ENCODE measurements around the gene TMSB15C. TPM values are rescaled to one million over a fixed set of nuclear protein-coding genes. Genes with fewer than 3 reads are reported as not detected.
"Not testable (repeated sequence)": the region's sequence is repeated elsewhere in the genome, so short reads cannot be mapped to it uniquely, and the experiment has no call there.

Gene TMSB15C
- total RNA-seq, 2 donors from 2014 or later, result 5.1 to 5.4 TPM

- H3K9me3 Mint-ChIP-seq, result no peaks in the 10 kb centered on the region
- H3K27ac Mint-ChIP-seq, result no peak overlapping the region
- H3K36me3 Mint-ChIP-seq (ENCODE audit: low read depth), result no peaks in the 10 kb centered on the region
- H3K4me3 Mint-ChIP-seq, result no peak overlapping the region
- H3K4me1 Mint-ChIP-seq, result no peaks in the 10 kb centered on the region
- H3K27me3 Mint-ChIP-seq, result peaks cover 4% of the 10 kb centered on the region
- no peak for ATAC-seq (replicated peaks)
These were observed 9.4 kb upstream of the TMSB15C start for GRCh38 chrX:104085477-104085876.

GRCh38 chrX:104084534-104085277, 8.7 kb upstream of the TMSB15C start:
- Mint-ChIP-seq H3K4me1 (no peaks in the 10 kb centered on the region), H3K4me3 (no peak overlapping the region), H3K27ac (no peak overlapping the region), H3K36me3 (ENCODE audit: low read depth) (no peaks in the 10 kb centered on the region), H3K9me3 (no peaks in the 10 kb centered on the region), H3K27me3 (peaks cover 4% of the 10 kb centered on the region)
- no peak for ATAC-seq (replicated peaks)

- Mint-ChIP-seq H3K4me1 (no peaks in the 10 kb centered on the region), H3K9me3 (no peaks in the 10 kb centered on the region), H3K4me3 (no peak overlapping the region), H3K27me3 (peaks cover 4% of the 10 kb centered on the region), H3K27ac (no peak overlapping the region), H3K36me3 (ENCODE audit: low read depth) (no peaks in the 10 kb centered on the region)
- ATAC-seq (replicated peaks), result no peak
These were observed 8.0 kb upstream of the TMSB15C start for GRCh38 chrX:104084063-104084462.

GRCh38 chrX:104077854-104078253, 1.8 kb upstream of the TMSB15C start:
- H3K4me3 Mint-ChIP-seq; ATAC-seq (replicated peaks); H3K27me3 Mint-ChIP-seq; H3K36me3 Mint-ChIP-seq (ENCODE audit: low read depth); H3K9me3 Mint-ChIP-seq; H3K4me1 Mint-ChIP-seq; H3K27ac Mint-ChIP-seq: not testable (repeated sequence)

GRCh38 chrX:104062636-104063035, 13.4 kb downstream of the TMSB15C start:
- not testable (repeated sequence) for ATAC-seq (replicated peaks); H3K27ac Mint-ChIP-seq; H3K27me3 Mint-ChIP-seq; H3K9me3 Mint-ChIP-seq; H3K4me3 Mint-ChIP-seq; H3K4me1 Mint-ChIP-seq; H3K36me3 Mint-ChIP-seq (ENCODE audit: low read depth)

- H3K9me3 Mint-ChIP-seq; H3K4me1 Mint-ChIP-seq; H3K36me3 Mint-ChIP-seq (ENCODE audit: low read depth); H3K27me3 Mint-ChIP-seq; H3K4me3 Mint-ChIP-seq; H3K27ac Mint-ChIP-seq; ATAC-seq (replicated peaks): not testable (repeated sequence)
These were observed 21.1 kb downstream of the TMSB15C start for GRCh38 chrX:104054956-104055355.

- Mint-ChIP-seq H3K36me3 (ENCODE audit: low read depth) (no peaks in the 10 kb centered on the region), H3K4me3 (no peak overlapping the region), H3K27ac (no peak overlapping the region), H3K4me1 (no peaks in the 10 kb centered on the region), H3K9me3 (no peaks in the 10 kb centered on the region), H3K27me3 (peaks cover 17% of the 10 kb centered on the region)
- ATAC-seq (replicated peaks), result no peak
These were observed 28.9 kb downstream of the TMSB15C start for GRCh38 chrX:104047171-104047570.

- Mint-ChIP-seq H3K27me3 (peaks cover 17% of the 10 kb centered on the region), H3K36me3 (ENCODE audit: low read depth) (no peaks in the 10 kb centered on the region), H3K4me1 (no peaks in the 10 kb centered on the region), H3K4me3 (no peak overlapping the region), H3K27ac (no peak overlapping the region), H3K9me3 (no peaks in the 10 kb centered on the region)
- ATAC-seq (replicated peaks), result no peak
These were observed 30.4 kb downstream of the TMSB15C start for GRCh38 chrX:104045642-104046041.

- no peak overlapping the region for H3K4me3 Mint-ChIP-seq
- no peaks in the 10 kb centered on the region for H3K36me3 Mint-ChIP-seq (ENCODE audit: low read depth)
- H3K27me3 Mint-ChIP-seq, result peaks cover 9% of the 10 kb centered on the region
- ATAC-seq (replicated peaks), result no peak
- H3K4me1 Mint-ChIP-seq, result no peaks in the 10 kb centered on the region
- H3K27ac Mint-ChIP-seq, result no peak overlapping the region
- H3K9me3 Mint-ChIP-seq, result no peaks in the 10 kb centered on the region
These were observed 35.0 kb downstream of the TMSB15C start for GRCh38 chrX:104041003-104041402.

GRCh38 chrX:104039689-104040505, 36.1 kb downstream of the TMSB15C start, which contains the start of gene H2BW2:
Gene H2BW2, plus strand, starts transcription at chrX:104039956. Its CDS starts 39 bp downstream, at chrX:104039995.
- Mint-ChIP-seq H3K36me3 (ENCODE audit: low read depth) (no peaks in the 10 kb centered on the region), H3K27ac (no peak within 1 kb of the TSS), H3K4me1 (no peaks in the 10 kb centered on the region), H3K4me3 (no peak within 1 kb of the TSS), H3K9me3 (no peaks in the 10 kb centered on the region), H3K27me3 (peaks cover 13% of the 10 kb centered on the region)
- ATAC-seq (replicated peaks), result no peak

Other genes with a start within 250 kb of the TMSB15C start
- gene RAB9B, start 244.0 kb downstream of the TMSB15C start, total RNA-seq, result 1 to 10 TPM in 1 of 2 donors, under 1 TPM in 1; 0.86 to 1.3 TPM
- 10 to 100 TPM in 1 of 2 donors, 1 to 10 TPM in 1; 9.0 to 11.1 TPM for gene TMSB15B, start 113.6 kb downstream of the TMSB15C start, total RNA-seq
- gene H2BW1, start 62.5 kb downstream of the TMSB15C start, total RNA-seq, result not detected
- not detected for gene H2BW2, start 36.3 kb downstream of the TMSB15C start, total RNA-seq
- 1 to 10 TPM; 1.6 to 2.0 TPM for gene ZCCHC18, start 36.3 kb upstream of the TMSB15C start, total RNA-seq
- 1 to 10 TPM; 6.1 to 8.7 TPM for gene SLC25A53, start 80.8 kb upstream of the TMSB15C start, total RNA-seq
- 1 to 10 TPM; 9.6 TPM for gene FAM199X, start 90.2 kb upstream of the TMSB15C start, total RNA-seq
- not detected for gene ESX1, start 178.7 kb upstream of the TMSB15C start, total RNA-seq